HG03196 (cell line): ENCODE data around the gene CDK5RAP1.

ENCODE experiments used
- ATAC-seq: cut with Tn5 transposase; IDR thresholded peaks from one replicate; pipeline ENCODE4 v1.9.1; 2021; ENCODE audit not compliant: unreplicated experiment

The CDK5RAP1 gene

GRCh38 chr20:33423141-33423834 lies 22.0 kb upstream of the CDK5RAP1 start:
- ATAC-seq = no peak

- no peak for ATAC-seq
Measured at GRCh38 chr20:33419140-33419974, 18.0 kb upstream of the CDK5RAP1 start.

GRCh38 chr20:33418033-33418432 lies 16.7 kb upstream of the CDK5RAP1 start:
- ATAC-seq = no peak

- ATAC-seq = no peak
Measured at GRCh38 chr20:33415948-33416347, 14.6 kb upstream of the CDK5RAP1 start.

- no peak for ATAC-seq
Measured at GRCh38 chr20:33412484-33412838, 11.1 kb upstream of the CDK5RAP1 start.

GRCh38 chr20:33411711-33412483 lies 10.6 kb upstream of the CDK5RAP1 start:
- no peak for ATAC-seq

GRCh38 chr20:33411242-33411641 lies 9.9 kb upstream of the CDK5RAP1 start:
- no peak for ATAC-seq

- ATAC-seq = no peak
Measured at GRCh38 chr20:33410081-33410742, 8.9 kb upstream of the CDK5RAP1 start.

- peak; percentile 55 for ATAC-seq
Measured at GRCh38 chr20:33408716-33409654, 7.7 kb upstream of the CDK5RAP1 start.

- no peak for ATAC-seq
Measured at GRCh38 chr20:33408313-33408712, 7.0 kb upstream of the CDK5RAP1 start.

GRCh38 chr20:33407796-33408195 lies 6.5 kb upstream of the CDK5RAP1 start:
- ATAC-seq = no peak

GRCh38 chr20:33407251-33407650 lies 5.9 kb upstream of the CDK5RAP1 start:
- ATAC-seq = no peak

- no peak for ATAC-seq
Measured at GRCh38 chr20:33404281-33404680, 3.0 kb upstream of the CDK5RAP1 start.

- ATAC-seq = no peak
Measured at GRCh38 chr20:33401921-33402369, 626 bp upstream of the CDK5RAP1 start.

- ATAC-seq = no peak
Measured at GRCh38 chr20:33400812-33401183, 521 bp downstream of the CDK5RAP1 start.

- ATAC-seq = no peak
Measured at GRCh38 chr20:33399924-33400323, 1.4 kb downstream of the CDK5RAP1 start.

GRCh38 chr20:33394718-33395117 lies 6.6 kb downstream of the CDK5RAP1 start:
- no peak for ATAC-seq

- ATAC-seq = no peak
Measured at GRCh38 chr20:33393609-33394008, 7.7 kb downstream of the CDK5RAP1 start.

GRCh38 chr20:33391722-33392415 lies 9.4 kb downstream of the CDK5RAP1 start:
- no peak for ATAC-seq
